Measurements from ENCODE around the gene ALG1L2.
"Not testable (repeated sequence)": the region's sequence is repeated elsewhere in the genome, so short reads cannot be mapped to it uniquely, and the experiment has no call there.

ALG1L2 gene

GRCh38 chr3:130136337-130136736, 54.7 kb downstream of the ALG1L2 start:
- DNase-seq: not testable (repeated sequence)

GRCh38 chr3:130137685-130138084, 56.1 kb downstream of the ALG1L2 start:
- not testable (repeated sequence) for DNase-seq

GRCh38 chr3:130138992-130139391, 57.4 kb downstream of the ALG1L2 start:
- DNase-seq: not testable (repeated sequence)

- DNase-seq: not testable (repeated sequence)
These were observed 59.1 kb downstream of the ALG1L2 start for GRCh38 chr3:130140756-130141155.

- not testable (repeated sequence) for DNase-seq
These were observed 62.2 kb downstream of the ALG1L2 start for GRCh38 chr3:130143648-130144327.

GRCh38 chr3:130144328-130144650, 62.7 kb downstream of the ALG1L2 start:
- DNase-seq: not testable (repeated sequence)

GRCh38 chr3:130145456-130145855, 63.8 kb downstream of the ALG1L2 start:
- not testable (repeated sequence) for DNase-seq

GRCh38 chr3:130146465-130146864, 64.8 kb downstream of the ALG1L2 start:
- DNase-seq: not testable (repeated sequence)
